Fibroblast of the conjunctiva (primary cell): ENCODE data around the gene PDXP.
A peak's percentile ranks its signal among the peaks of the same experiment; 100 is the strongest.
"Not testable (repeated sequence)": the region's sequence is repeated elsewhere in the genome, so short reads cannot be mapped to it uniquely, and the experiment has no call there.

Experiments used
- DNase-seq: peaks from one replicate; pipeline ENCODE4 v3.0.0-alpha.2; 2010; ENCODE audit warnings: low read depth

Gene PDXP

GRCh38 chr22:37658133-37659065 is at the start of gene PDXP:
TSS of gene PDXP (plus strand) at chr22:37658723. CDS start at chr22:37658783, 60 bp downstream.
- peak; percentile 100 for DNase-seq

- DNase-seq, result no peak
Observed at GRCh38 chr22:37609240-37610152, 49.0 kb upstream of the PDXP start.

GRCh38 chr22:37610153-37610475 is 48.4 kb upstream of the PDXP start:
- not testable (repeated sequence) for DNase-seq

- DNase-seq, result no peak
Observed at GRCh38 chr22:37610480-37611129, 47.9 kb upstream of the PDXP start.

DNA sequence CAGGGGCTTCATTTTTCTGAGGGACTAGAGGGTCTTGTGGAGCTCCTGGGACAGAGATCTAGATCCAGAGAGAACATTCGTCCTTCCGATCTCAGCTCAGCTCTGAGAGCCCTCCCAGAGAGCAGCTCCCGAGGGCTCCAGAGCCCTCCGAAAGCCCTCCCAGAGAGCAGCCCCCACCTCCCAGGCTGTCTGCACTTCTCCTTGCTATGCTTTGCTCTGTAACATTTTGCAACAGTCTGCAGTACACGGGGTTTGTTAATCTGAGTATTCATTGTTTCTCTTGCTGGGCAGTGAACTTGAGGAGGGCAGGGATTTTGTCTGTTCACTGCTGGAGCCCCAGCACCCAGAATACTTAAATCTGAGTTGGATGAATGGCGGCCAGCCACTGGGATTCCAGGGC is 47.3 kb upstream of the PDXP start:
- no peak for DNase-seq

DNA sequence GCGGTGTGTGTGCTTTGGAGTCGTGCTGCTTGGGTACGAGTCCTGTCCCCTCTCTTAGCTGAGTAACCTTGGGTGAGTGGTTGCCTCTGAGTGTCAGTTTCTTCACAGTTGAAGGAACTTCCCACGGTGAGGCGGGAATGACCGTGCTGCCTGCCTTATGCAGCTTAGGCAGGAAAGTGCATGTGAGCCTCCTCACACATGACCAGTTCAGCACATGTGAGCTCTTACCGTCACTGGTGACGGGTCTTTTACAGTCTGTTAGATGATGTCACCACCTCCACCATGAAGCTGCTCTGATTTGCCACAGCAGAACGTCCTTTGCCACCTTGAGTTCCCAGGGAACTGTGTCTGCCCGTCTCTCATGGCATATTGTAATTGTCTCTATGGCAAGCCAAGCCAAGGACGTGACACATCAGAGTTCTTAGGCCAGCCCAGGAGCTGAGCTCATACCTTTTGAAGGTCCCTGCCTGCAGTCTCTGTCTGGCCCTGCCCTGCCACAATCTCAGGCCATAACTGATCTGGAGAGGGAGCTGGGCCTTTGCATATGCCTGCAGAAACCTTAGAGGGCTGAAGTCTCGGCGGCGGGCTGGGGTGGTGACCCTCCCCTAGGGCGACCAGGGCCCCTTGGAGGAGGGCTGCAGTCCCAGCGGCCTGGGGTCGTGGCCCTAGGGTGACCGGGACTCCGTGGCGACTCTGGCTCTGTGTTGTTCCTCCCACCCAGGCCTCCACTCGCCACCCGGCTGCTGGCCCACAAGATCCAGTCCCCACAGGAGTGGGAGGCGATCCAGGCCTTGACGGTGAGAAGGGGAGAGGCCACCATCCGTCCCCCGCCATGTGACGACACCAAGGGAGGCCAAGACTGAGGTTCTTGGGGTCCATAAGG is 42.1 kb upstream of the PDXP start:
- no peak for DNase-seq

DNA sequence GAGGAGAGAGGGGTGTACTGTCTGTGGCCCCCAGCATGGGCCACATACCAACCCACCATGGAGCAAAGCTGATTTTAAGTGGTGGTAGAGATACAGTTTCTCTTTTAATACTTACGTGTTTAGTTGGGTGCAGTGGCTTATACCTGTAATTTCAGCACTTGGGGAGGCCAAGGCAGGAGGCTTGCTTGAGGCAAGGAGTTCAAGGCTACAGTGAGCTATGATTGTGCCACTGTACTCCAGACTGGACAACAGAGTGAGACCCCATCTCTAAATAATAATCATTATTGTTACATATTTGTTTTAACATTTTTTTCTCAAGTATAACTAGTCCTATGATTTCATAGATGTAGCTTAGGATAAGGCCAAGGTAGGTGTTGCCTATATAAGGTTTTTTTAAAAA is 41.1 kb upstream of the PDXP start:
- no peak for DNase-seq

- DNase-seq, result no peak
Observed at GRCh38 chr22:37618072-37618656, 40.4 kb upstream of the PDXP start.

- DNase-seq, result no peak
Observed at GRCh38 chr22:37618674-37619073, 39.8 kb upstream of the PDXP start.

GRCh38 chr22:37619991-37620390 is 38.5 kb upstream of the PDXP start:
- DNase-seq, result no peak

GRCh38 chr22:37621352-37621860 is 37.1 kb upstream of the PDXP start:
- DNase-seq, result no peak

GRCh38 chr22:37623075-37624016 is 35.2 kb upstream of the PDXP start:
- no peak for DNase-seq

GRCh38 chr22:37624017-37624365 is 34.5 kb upstream of the PDXP start:
- no peak for DNase-seq

DNA sequence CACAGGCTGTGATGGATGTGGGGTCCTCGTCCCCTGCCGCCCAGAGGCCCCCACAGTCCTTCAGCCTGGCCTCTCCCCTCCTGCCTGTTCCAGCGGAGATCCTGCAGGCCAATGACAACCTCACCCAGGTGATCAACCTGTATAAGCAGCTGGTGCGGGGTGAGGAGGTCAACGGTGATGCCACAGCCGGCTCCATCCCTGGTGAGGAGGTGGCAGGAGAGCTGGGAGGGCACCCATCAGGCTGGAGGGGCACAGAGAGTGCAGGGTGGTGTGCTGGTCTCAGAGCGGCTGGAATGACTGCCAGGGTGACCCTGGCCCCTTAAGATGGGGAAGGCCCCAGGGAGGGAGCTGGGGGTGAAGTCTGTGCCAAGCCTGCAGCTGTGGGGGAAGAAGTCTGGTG is 33.6 kb upstream of the PDXP start:
- DNase-seq, result no peak

DNA sequence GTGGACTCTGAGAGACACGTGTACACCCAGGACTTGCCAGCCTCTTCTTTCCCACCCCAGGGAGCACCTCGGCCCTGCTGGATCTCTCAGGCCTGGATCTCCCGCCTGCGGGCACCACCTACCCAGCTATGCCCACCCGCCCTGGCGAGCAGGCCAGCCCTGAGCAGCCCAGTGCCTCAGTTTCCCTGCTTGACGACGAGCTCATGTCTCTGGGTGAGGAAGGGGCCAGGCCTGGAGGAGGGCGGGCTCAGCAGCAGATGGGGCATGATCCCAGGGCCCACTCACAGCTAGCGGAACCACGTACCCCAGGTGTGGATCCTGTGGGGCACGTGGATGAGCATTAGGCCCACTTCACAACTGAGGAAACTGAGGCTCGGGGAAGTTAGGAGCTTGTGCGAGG is 32.8 kb upstream of the PDXP start:
- DNase-seq, result no peak

GRCh38 chr22:37626144-37626543 is 32.4 kb upstream of the PDXP start:
- peak; percentile 68 for DNase-seq

DNA sequence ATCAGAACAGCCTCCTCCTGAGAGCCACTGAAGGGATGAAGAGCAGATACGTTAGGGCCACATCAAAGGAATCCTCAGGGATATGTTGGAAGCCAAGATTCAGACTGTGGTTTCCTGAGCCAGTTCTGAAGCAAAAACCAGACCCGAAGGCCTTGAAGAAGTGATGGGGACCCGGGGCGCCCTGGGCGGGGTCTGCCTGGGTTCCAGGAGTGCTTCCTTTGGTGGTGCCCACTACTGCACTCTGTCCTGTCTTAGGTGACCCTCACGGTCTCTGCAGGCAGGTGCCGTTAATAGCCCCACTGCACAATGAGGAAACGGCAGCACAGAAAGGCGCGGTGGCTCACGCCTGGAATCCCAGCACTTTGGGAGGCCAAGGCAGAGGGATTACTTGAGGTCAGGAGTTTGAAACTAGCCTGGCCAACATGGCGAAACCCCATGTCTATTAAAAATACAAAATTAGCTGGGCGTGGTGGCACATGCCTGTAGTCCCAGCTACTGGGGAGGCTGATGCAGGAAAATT is 31.9 kb upstream of the PDXP start:
- DNase-seq, result no peak

GRCh38 chr22:37627121-37627520 is 31.4 kb upstream of the PDXP start:
- DNase-seq, result no peak

DNA sequence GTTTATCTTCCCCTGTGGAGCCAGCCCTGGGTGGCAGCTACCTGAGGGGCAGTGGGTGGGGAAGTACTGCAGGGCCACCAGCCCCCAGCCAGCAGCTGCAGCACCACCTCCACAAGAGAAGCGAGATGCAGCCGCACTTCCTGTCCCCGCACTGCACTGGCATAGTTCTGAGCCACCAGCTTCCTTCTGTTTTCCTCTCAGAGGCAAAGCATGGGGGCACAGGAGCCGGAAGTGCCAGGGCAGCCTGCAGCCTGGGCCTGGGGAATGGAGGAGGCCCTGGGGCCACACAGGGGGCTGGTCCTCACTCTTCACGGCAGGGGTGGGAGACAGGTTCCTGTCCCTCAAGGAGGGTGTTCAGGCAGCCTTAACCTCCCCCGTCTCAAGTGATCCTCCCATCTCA is 31.0 kb upstream of the PDXP start:
- DNase-seq, result no peak

DNA sequence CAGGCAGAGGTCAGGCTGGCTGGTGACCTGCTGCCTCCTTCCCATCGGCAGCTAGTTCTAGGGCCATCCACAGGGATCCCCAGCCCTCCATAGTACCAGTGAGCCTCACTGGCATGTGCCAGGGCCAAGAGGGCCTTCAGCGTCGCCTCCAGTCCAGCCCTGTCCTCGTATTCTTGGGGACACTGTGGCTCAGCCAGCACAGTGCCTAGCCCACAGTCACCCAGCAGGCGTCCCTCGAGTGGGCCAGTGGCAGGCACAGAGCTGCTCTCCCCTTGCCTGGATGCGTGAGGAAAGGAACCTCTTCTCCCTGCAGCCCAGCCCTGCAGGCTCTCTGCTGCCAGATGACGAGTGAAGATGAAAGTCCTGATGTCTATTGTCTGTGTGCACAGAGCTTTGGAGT is 29.7 kb upstream of the PDXP start:
- DNase-seq, result no peak
